Activated CD8-positive, alpha-beta memory T cell treated with anti-CD3 and anti-CD28 coated beads, Interleukin-2, amount 50 U/mL, for 1 hour (primary cell): Measurements from ENCODE around the gene SIAH3.
"Not testable (repeated sequence)": the region's sequence is repeated elsewhere in the genome, so short reads cannot be mapped to it uniquely, and the experiment has no call there.

Experiments
- DNase-seq: peaks from one replicate; pipeline ENCODE4 v3.0.0-alpha.2; 2020; ENCODE audit errors: extremely low read depth

Gene SIAH3, protein sequence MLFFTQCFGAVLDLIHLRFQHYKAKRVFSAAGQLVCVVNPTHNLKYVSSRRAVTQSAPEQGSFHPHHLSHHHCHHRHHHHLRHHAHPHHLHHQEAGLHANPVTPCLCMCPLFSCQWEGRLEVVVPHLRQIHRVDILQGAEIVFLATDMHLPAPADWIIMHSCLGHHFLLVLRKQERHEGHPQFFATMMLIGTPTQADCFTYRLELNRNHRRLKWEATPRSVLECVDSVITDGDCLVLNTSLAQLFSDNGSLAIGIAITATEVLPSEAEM

GRCh38 chr13:45851171-45851921, at the start of gene SIAH3:
SIAH3 (minus strand) TSS chr13:45851753; CDS start chr13:45851629, 124 bp downstream.
- DNase-seq = no peak

- DNase-seq = no peak
Observed at GRCh38 chr13:45899406-45899805, 47.9 kb upstream of the SIAH3 start.

GRCh38 chr13:45897562-45897961, 46.0 kb upstream of the SIAH3 start:
- no peak for DNase-seq

DNA sequence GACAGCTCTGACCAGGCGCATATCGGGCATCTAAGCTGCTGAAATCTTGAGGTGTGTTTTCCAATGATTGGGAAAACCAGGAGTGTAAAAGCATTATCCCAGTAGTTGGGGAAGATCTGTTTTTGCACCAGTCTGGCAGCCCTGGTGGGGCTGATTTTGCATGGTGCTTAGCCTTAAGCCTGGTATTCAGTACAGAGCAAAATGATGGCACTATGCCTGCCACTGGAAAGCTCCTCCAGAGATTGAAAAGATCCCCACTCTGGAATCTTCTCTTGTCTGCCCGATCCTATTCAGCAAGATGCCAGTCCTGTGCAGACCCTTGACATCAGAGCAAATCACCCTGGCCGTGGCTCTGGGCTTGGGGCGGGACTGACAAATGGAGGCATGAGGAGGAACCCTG, 44.7 kb upstream of the SIAH3 start:
- DNase-seq = no peak

- no peak for DNase-seq
Observed at GRCh38 chr13:45895881-45896280, 44.3 kb upstream of the SIAH3 start.

- no peak for DNase-seq
Observed at GRCh38 chr13:45892513-45892912, 41.0 kb upstream of the SIAH3 start.

- no peak for DNase-seq
Observed at GRCh38 chr13:45889590-45890243, 38.2 kb upstream of the SIAH3 start.

- no peak for DNase-seq
Observed at GRCh38 chr13:45886466-45886865, 34.9 kb upstream of the SIAH3 start.

DNA sequence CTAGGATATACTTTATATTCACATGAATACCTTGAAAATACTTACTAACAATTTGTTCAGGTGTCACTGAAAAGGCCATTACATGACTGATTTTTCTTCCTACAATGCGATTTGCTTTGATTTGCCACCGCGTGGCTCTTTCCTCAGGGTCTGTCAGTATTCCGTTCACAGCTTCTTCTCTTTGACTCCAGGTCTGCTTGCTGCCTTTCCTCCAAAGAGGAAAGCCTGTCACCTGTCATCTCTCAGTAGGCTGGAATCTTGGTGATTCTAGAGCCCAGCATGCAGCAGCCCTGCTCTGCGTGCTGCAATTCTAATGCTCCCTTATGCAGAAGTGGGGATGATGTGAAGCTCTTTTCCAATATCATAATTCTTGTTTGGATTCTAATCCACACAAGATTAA, 33.6 kb upstream of the SIAH3 start:
- no peak for DNase-seq

GRCh38 chr13:45882626-45883025, 31.1 kb upstream of the SIAH3 start:
- no peak for DNase-seq

GRCh38 chr13:45881353-45881752, 29.8 kb upstream of the SIAH3 start:
- DNase-seq = no peak

DNA sequence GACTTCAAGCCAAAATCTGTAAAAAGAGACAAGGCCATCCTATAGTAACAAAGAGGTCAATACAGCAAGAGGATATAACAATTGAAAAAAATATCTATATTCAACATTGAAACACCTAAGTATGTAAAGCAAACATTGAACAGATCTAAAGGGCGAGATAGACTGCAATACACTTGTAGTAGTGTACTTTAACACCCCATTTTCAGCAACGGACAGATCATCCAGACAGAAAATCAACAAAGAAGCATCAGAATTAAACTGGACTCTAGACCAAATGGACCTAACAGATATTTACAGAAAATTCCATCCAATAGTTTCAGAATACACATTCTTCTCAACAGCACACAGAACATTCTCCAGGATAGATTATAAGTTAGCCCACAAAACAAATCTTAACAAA, 28.7 kb upstream of the SIAH3 start:
- no peak for DNase-seq

DNA sequence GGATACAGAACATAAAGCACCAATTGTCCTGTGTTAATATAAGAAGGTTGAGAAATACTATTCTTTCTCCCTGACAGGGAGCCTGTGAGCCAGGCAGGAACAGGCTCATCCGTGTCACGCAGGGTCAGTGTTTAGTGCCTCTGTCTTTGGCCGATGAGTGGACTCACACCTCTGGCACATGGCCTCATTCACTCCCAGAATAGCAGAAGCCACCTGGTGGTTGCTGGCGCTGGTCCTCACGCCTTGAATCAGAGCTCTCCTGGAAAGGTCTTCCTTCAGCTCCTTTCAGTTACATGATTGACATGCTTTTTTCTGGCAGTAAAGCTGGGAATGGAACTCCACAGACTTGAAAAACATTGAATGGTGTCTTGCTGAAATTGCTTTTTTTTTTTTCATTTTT, 28.1 kb upstream of the SIAH3 start:
- no peak for DNase-seq

DNA sequence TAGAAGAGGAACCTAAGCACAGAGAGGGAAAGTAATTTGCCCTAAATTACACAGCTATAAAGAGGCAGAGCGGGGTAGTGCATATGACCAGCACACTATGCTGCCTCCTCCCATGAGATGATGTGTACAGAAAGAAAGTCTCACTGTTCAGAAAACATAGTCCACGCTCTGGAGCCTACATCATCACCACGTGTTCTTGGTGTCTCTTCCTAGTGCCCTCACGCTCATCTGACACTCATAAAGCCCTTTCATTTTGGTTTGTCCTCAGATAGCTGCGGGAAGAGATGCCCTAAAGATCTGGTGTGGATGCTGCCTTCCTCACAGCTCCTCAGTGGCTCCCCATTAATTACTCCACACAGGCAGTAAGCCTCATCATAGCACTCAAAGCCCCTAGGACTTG, 27.4 kb upstream of the SIAH3 start:
- DNase-seq = no peak

DNA sequence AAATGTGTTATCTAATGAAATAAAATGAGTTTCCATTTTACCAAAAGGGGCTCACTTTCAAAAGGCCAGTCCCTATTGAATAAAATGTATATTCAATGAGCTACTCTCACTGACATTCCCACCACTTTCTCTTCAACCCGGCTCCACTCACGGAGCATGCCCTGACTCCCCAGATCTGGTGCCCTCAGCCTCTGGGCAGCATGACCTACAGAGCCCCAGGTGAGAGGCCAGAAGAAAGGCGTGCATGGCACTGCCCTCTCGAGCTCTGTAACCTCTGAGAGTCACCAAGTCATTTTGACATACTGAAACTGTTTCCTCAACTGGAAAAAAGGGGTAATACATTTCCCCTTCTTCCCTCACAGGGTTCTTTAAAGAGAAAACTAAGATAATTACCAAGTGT, 25.2 kb upstream of the SIAH3 start:
- no peak for DNase-seq

DNA sequence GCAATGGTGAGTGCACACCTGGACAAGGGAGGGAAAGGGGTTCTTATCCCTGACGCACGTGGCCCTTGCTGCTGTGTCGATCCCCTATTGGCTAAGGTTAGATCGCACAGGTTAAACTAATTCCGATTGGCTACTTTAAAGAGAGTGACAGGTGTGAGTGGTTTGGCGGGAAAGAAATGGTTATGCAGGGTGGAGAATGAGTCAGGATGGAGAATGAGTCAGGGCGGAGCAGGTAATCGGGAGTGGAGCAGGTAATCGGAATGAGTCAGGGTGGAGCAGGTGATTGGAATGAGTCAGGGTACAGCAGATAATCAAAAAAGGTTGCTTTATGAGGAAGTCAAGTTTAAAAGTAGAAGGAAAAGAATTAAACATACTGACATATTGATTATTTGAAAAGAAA, 24.4 kb upstream of the SIAH3 start:
- DNase-seq = no peak

GRCh38 chr13:45873491-45874325, 22.2 kb upstream of the SIAH3 start:
- no peak for DNase-seq

DNA sequence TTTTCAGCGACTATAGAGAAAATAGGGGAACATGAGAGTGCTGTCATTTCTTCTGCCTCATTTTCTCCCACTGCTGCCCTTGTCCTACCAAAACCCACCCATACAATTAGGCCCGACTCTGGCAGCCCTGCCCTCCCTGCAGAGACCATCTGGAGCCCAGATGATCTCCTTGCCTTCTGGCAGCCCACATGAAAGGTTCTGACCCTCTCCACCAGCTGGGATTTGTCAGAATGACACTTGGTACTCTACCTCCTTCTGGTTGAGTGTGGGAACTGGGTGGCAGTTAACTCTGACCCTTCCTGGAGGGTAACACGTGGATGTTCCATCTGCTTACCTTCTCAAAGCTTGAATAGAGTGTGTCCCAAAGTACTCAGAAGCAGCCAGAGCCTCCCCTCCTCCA, 21.0 kb upstream of the SIAH3 start:
- no peak for DNase-seq

DNA sequence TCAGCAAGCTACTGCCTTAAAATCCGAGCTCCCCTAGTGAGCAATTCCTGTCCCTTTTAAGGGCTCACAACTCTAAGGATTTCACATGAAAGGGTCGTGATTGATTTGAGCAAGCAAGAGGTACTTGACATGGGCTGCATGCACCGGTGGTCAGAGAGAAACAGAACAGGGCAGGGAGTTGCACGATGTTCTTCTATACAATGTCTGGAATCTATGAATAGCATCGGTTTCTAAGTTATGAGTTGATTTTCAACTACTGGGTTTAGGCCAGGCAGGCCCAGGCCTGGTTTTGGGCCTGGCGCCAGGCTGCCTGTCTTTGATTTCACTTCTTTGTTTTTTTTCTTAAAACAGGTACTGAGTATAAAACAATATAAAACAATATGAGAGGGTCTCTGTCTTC, 19.6 kb upstream of the SIAH3 start:
- DNase-seq = not testable (repeated sequence)

GRCh38 chr13:45870232-45870631, 18.7 kb upstream of the SIAH3 start:
- DNase-seq = no peak

GRCh38 chr13:45865414-45865813, 13.9 kb upstream of the SIAH3 start:
- DNase-seq = no peak
